PC-3 (cell line): ENCODE measurements around the gene OSBPL1A.

Source experiments
- EZH2 ChIP-seq: fragments of 300-600 bp; sonication (generic); IDR thresholded peaks from one replicate; pipeline ENCODE4 v1.6.1; 2017; ENCODE audit warnings: antibody characterized with exemption, mild to moderate bottlenecking, low read length; ENCODE audit not compliant: unreplicated experiment
- TF ChIP-seq, protein P1 (sequence below): fragments of 300-600 bp; sonication (generic); conservative IDR thresholded peaks from 2 replicates; pipeline ENCODE4 v1.5.1; 2017; ENCODE audit warnings: antibody characterized with exemption, low read depth, mild to moderate bottlenecking, low read length

DNA sequence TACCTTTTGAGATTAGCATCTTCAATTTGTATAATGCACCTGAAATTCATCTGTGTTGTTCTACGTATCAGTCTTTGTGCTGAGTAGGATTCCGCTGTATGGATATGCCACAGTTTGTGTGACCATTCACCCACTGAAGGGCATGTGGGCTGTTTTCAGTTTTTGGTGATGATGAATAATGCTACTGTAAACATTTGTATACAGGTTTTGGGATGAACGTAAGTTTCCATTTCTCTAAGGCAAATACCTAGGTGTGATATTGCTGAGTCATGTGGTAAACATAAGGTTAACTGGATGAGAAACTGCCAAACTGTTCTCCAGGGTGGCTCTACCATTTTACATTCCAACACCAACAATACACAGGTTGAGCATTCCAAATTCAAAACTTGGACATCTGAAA lies 223.6 kb downstream of the OSBPL1A start:
- no peak for TF ChIP-seq EZH2
- TF ChIP-seq, protein P1, sequence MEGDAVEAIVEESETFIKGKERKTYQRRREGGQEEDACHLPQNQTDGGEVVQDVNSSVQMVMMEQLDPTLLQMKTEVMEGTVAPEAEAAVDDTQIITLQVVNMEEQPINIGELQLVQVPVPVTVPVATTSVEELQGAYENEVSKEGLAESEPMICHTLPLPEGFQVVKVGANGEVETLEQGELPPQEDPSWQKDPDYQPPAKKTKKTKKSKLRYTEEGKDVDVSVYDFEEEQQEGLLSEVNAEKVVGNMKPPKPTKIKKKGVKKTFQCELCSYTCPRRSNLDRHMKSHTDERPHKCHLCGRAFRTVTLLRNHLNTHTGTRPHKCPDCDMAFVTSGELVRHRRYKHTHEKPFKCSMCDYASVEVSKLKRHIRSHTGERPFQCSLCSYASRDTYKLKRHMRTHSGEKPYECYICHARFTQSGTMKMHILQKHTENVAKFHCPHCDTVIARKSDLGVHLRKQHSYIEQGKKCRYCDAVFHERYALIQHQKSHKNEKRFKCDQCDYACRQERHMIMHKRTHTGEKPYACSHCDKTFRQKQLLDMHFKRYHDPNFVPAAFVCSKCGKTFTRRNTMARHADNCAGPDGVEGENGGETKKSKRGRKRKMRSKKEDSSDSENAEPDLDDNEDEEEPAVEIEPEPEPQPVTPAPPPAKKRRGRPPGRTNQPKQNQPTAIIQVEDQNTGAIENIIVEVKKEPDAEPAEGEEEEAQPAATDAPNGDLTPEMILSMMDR, result no peak
